ENCODE data around the gene KIF4A.
A peak's percentile ranks its signal among the peaks of the same experiment; 100 is the strongest.

Gene KIF4A

DNA sequence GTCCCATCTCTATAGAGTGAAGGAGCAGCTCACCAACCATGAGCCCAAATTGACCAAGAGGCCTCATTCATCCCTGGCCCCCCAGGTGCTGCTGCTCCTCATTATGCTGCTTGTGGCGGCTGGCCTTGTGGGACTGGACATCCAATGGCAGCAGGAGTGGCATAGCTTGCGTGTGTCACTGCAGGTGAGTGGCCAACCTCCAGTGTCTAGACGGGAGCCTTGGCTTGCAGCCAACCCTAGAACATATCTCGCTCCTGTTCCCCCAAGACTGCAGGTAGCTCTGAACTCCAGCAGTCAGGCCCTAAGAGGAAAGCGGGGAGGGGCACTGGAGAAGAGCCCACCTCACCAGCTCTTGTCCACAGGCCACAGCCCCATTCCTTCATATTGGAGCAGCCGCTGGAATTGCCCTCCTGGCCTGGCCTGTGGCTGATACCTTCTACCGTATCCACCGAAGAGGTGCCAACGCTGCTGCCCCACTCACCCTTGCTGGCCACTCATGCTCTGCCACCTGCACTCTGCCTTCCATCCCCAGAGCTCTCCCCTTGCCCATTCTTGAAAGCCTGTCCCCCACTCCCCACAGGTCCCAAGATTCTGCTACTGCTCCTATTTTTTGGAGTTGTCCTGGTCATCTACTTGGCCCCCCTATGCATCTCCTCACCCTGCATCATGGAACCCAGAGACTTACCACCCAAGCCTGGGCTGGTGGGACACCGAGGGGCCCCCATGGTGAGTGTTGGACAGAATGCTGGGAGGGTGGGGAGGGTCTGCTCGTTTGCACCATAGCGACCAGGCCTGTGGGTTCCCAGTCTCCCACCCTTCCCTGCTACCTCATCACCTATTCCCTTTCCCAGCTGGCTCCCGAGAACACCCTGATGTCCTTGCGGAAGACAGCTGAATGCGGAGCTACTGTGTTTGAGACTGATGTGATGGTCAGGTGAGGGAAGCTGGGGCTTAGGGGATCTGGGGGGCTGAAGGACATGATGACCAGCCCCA, 136.7 kb downstream of the KIF4A start:
- Histone ChIP-seq H3K9me3 (ENCODE audit: severe bottlenecking) (no peaks in the 10 kb centered on the region), H3K27me3 (ENCODE audit: insufficient read depth, low read depth, severe bottlenecking) (peaks cover 8% of the 10 kb centered on the region), H3K4me3 (ENCODE audit: low read depth, low read length) (no peak overlapping the region), H3K36me3 (no peaks in the 10 kb centered on the region), H3K27ac (no peak overlapping the region)
- DNase-seq = no peak
- TF ChIP-seq, protein P1, sequence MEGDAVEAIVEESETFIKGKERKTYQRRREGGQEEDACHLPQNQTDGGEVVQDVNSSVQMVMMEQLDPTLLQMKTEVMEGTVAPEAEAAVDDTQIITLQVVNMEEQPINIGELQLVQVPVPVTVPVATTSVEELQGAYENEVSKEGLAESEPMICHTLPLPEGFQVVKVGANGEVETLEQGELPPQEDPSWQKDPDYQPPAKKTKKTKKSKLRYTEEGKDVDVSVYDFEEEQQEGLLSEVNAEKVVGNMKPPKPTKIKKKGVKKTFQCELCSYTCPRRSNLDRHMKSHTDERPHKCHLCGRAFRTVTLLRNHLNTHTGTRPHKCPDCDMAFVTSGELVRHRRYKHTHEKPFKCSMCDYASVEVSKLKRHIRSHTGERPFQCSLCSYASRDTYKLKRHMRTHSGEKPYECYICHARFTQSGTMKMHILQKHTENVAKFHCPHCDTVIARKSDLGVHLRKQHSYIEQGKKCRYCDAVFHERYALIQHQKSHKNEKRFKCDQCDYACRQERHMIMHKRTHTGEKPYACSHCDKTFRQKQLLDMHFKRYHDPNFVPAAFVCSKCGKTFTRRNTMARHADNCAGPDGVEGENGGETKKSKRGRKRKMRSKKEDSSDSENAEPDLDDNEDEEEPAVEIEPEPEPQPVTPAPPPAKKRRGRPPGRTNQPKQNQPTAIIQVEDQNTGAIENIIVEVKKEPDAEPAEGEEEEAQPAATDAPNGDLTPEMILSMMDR (IDR thresholded peaks at IDR 0.05; ENCODE audit: low read depth, low read length) = no peak

DNA sequence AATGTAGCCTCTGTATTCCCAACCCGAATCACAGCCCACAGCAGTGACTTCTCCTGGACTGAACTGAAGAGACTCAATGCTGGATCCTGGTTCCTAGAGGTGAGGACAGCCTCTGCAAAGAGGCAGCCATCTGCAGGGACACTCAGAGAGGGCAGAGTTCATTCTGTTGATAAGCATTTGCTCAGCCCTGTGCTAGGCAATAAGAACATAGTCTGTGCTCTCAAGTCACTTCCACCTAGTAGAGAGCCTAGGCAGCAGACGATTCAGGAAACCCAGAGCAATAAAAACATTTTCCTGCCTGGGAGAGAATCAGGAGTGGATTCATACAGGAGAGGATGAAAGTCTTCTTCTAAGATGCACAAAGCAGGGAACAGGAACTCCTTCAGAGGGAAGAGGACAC, 137.5 kb downstream of the KIF4A start:
- no peak for DNase-seq
- no peaks in the 10 kb centered on the region for H3K36me3 ChIP-seq
- H3K27ac ChIP-seq = no peak overlapping the region
- peaks cover 8% of the 10 kb centered on the region for H3K27me3 ChIP-seq (ENCODE audit: insufficient read depth, low read depth, severe bottlenecking)
- TF ChIP-seq, protein P1 (IDR thresholded peaks at IDR 0.05; ENCODE audit: low read depth, low read length) = no peak
- H3K4me3 ChIP-seq (ENCODE audit: low read depth, low read length) = no peak overlapping the region
- H3K9me3 ChIP-seq (ENCODE audit: severe bottlenecking) = no peaks in the 10 kb centered on the region

DNA sequence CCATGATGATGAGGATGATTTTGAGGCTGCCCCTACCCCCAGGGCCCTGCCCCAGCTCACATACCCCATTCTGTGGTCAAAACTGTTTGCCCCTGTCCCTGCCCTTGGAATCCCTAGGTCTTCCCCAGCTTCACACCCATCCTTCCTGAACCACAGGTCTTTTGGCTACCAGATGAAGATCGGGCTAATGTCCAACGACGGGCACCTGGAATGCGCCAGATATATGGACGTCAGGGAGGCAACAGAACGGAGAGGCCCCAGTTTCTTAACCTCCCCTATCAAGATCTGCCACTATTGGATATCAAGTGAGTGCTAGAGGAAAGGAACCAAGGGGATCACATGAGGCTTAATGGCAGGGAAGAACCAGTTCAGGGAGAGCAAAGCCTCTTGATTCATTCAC, 139.9 kb downstream of the KIF4A start:
- Histone ChIP-seq H3K27me3 (ENCODE audit: insufficient read depth, low read depth, severe bottlenecking) (peaks cover 9% of the 10 kb centered on the region), H3K9me3 (ENCODE audit: severe bottlenecking) (no peaks in the 10 kb centered on the region), H3K27ac (no peak overlapping the region), H3K36me3 (no peaks in the 10 kb centered on the region), H3K4me3 (ENCODE audit: low read depth, low read length) (no peak overlapping the region)
- TF ChIP-seq, protein P1 (IDR thresholded peaks at IDR 0.05; ENCODE audit: low read depth, low read length) = no peak
- DNase-seq = no peak

DNA sequence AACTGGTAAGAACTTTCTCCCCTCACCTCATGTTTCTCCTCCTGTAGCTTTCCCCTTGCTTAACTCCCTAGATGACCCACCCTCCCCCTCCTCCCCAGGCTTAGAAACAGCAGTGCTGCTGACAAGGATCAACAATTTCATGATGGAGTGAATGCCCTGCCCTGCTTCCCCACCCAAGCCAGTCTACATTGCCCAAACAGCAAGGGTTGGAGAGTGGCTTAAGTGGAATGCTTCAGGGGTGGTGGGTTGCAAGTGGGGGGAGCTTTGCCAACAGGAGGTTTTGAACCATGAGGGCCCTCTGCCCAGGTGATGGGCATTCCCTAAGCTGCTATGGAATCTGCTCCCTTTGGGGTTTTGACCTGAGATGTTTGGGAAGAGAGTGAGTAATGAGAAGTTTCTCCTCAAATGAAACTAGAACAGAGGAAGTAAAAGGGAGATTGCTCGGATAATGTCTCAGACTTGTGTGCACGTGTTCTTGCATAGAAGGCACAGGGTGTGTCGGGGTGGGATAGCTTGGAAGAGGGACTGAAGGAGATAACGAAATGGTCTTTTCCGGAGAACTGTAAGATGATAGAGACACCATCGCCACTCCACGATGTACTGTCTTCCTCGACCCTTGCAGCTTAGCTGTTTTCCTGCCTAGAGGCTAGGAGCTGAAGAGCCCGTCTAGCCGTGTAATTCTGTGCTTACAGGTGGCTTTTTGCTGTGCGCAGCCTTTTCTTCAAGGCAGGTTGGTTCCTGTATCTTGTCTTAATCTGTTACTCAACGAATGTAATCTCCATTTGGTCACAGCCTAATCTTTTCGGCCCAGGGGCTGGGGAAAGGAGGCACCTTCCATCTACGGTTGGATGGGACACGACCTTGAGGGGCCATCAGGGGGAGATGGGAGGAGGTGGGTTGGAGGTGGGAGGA, 143.3 kb downstream of the KIF4A start:
- peak overlapping the region; percentile 63 for H3K4me3 ChIP-seq (ENCODE audit: low read depth, low read length)
- no peaks in the 10 kb centered on the region for H3K36me3 ChIP-seq
- peaks cover 24% of the 10 kb centered on the region for H3K27me3 ChIP-seq (ENCODE audit: insufficient read depth, low read depth, severe bottlenecking)
- H3K27ac ChIP-seq = no peak overlapping the region
- TF ChIP-seq, protein P1 (IDR thresholded peaks at IDR 0.05; ENCODE audit: low read depth, low read length) = no peak
- H3K9me3 ChIP-seq (ENCODE audit: severe bottlenecking) = no peaks in the 10 kb centered on the region
- no peak for DNase-seq

DNA sequence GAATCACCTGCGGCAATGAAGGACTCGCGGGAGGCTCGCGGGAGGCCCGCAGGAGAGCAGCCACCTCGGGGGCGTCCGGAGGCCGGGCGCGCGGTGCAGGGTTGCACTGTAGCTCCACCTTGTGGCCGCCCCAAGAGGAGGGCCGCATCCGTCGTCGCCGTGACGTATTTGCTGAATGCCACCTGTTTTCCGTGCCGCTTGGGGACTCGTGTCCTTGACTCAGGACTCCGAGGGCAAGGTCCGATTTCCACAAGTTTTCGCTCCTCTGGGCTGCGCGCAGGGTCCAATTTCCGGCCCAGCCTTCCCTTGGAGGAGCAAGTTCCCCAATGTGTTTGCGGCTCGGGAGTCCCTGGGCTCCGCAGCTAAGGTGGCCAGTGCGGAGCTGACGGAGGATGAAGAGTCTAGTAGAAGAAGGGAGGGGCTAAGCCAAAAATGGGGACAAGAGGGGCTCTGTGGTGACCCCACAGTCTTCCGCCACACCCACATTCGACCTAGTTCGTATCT, 144.0 kb downstream of the KIF4A start:
- peak overlapping the region; percentile 49 for H3K27ac ChIP-seq
- H3K36me3 ChIP-seq = no peaks in the 10 kb centered on the region
- peak overlapping the region; percentile 63 for H3K4me3 ChIP-seq (ENCODE audit: low read depth, low read length)
- H3K9me3 ChIP-seq (ENCODE audit: severe bottlenecking) = no peaks in the 10 kb centered on the region
- TF ChIP-seq, protein P1 (IDR thresholded peaks at IDR 0.05; ENCODE audit: low read depth, low read length) = peak; percentile 84
- DNase-seq = peak; percentile 74
- peaks cover 30% of the 10 kb centered on the region for H3K27me3 ChIP-seq (ENCODE audit: insufficient read depth, low read depth, severe bottlenecking)

All from WERI-Rb-1 (cell line).